SU-DHL-6 (cell line): ENCODE measurements around the gene TIE1.

Experiments used
- H2AFZ ChIP-seq: fragments of 200-600 bp; sonication (generic); 2 replicates; pipeline ENCODE4 v1.6.1; 2014; ENCODE audit warnings: low read depth, mild to moderate bottlenecking, moderate library complexity, mixed read lengths, antibody characterized with exemption, low read length; ENCODE audit not compliant: severe bottlenecking
- H3F3A ChIP-seq: fragments of 200-600 bp; shearing (Covaris generic); 2 replicates; pipeline ENCODE4 v1.6.0; 2016; ENCODE audit warnings: antibody characterized with exemption, mild to moderate bottlenecking; ENCODE audit not compliant: insufficient read depth
- H3K27ac ChIP-seq: fragments of 200-600 bp; sonication (generic); 2 replicates; pipeline ENCODE4 v1.5.1; 2016; ENCODE audit warnings: low read depth, mild to moderate bottlenecking, low read length, moderate library complexity, mixed read lengths
- H3K27me3 ChIP-seq: fragments of 200-600 bp; sonication (generic), shearing (Covaris generic); 2 replicates; pipeline ENCODE4 v1.6.0; 2014; ENCODE audit warnings: mild to moderate bottlenecking, low read length
- H3K36me3 ChIP-seq: fragments of 200-600 bp; sonication (generic); 2 replicates; pipeline ENCODE4 v1.6.1; 2014; ENCODE audit warnings: mild to moderate bottlenecking, low read length, mixed read lengths
- H3K4me2 ChIP-seq: fragments of 300-600, 200-600 bp; shearing (Covaris generic), sonication (generic); 2 replicates; pipeline ENCODE4 v1.6.0; 2014; ENCODE audit warnings: low read length, low read depth, mild to moderate bottlenecking; ENCODE audit not compliant: poor library complexity, severe bottlenecking
- H3K4me3 ChIP-seq: fragments of 200-600 bp; sonication (generic); 2 replicates; pipeline ENCODE4 v1.5.1; 2014; ENCODE audit warnings: antibody characterized with exemption, low read length, mild to moderate bottlenecking, mixed read lengths; ENCODE audit not compliant: insufficient read depth, poor library complexity, severe bottlenecking
- H3K79me2 ChIP-seq: fragments of 200-600 bp; sonication (generic); 2 replicates; pipeline ENCODE4 v1.6.1; 2014; ENCODE audit warnings: mild to moderate bottlenecking, low read length, moderate library complexity; ENCODE audit not compliant: insufficient read depth
- H3K9ac ChIP-seq: fragments of 200-600 bp; sonication (generic); 2 replicates; pipeline ENCODE4 v1.7.0; 2014; ENCODE audit warnings: mild to moderate bottlenecking, low read length
- H3K9me2 ChIP-seq: fragments of 200-600 bp; sonication (generic); replicated peaks from 2 replicates; pipeline ENCODE4 v1.6.1; 2014; ENCODE audit warnings: low read length; ENCODE audit not compliant: insufficient read depth
- H3K9me3 ChIP-seq: fragments of 200-600 bp; sonication (generic); 2 replicates; pipeline ENCODE4 v1.6.1; 2014; ENCODE audit warnings: low read length, mixed read lengths; ENCODE audit not compliant: insufficient read depth
- H4K20me1 ChIP-seq: fragments of 200-600 bp; sonication (generic); 2 replicates; pipeline ENCODE4 v1.6.1; 2014; ENCODE audit warnings: low read depth, mild to moderate bottlenecking, antibody characterized with exemption, low read length, moderate library complexity, mixed read lengths
- CTCF ChIP-seq: fragments of 200-600 bp; sonication (generic); IDR thresholded peaks from one replicate; pipeline ENCODE4 v1.5.1; 2017; ENCODE audit warnings: antibody characterized with exemption, mild to moderate bottlenecking, low read length, moderate library complexity; ENCODE audit not compliant: insufficient read depth, poor library complexity, severe bottlenecking
- EZH2phosphoT487 ChIP-seq: fragments of 200-600 bp; sonication (generic), shearing (Covaris generic); conservative IDR thresholded peaks from 2 replicates; pipeline ENCODE4 v1.6.1; 2018; ENCODE audit warnings: mild to moderate bottlenecking, antibody characterized with exemption, low read length, moderate library complexity, mixed read lengths

TIE1 gene

GRCh38 chr1:43270421-43271095 lies 30.2 kb upstream of the TIE1 start:
- no peaks in the 10 kb centered on the region for H3K36me3 ChIP-seq
- no peak overlapping the region for H3K4me3 ChIP-seq
- no peaks in the 10 kb centered on the region for H3K9me3 ChIP-seq
- H4K20me1 ChIP-seq = no peaks in the 10 kb centered on the region
- 0 out of 2 replicates have a peak, but pooled peaks cover under 1% of the 10 kb centered on the region for H3K27me3 ChIP-seq
- no peaks in the 10 kb centered on the region for H3K79me2 ChIP-seq
- H3K4me2 ChIP-seq = no peak overlapping the region
- H2AFZ ChIP-seq = no peak overlapping the region
- no peaks in the 10 kb centered on the region for H3K9me2 ChIP-seq
- H3K9ac ChIP-seq = no peak overlapping the region
- no peak overlapping the region for H3K27ac ChIP-seq
- no peaks in the 10 kb centered on the region for H3F3A ChIP-seq
- TF ChIP-seq EZH2phosphoT487 = no peak
- TF ChIP-seq CTCF = no peak

- Histone ChIP-seq H3K27ac (no peak overlapping the region), H3K4me3 (no peak overlapping the region), H3F3A (no peaks in the 10 kb centered on the region), H3K9ac (no peak overlapping the region), H3K4me2 (no peak overlapping the region), H3K79me2 (no peaks in the 10 kb centered on the region), H2AFZ (no peak overlapping the region), H3K9me2 (no peaks in the 10 kb centered on the region), H3K27me3 (no peaks in the 10 kb centered on the region), H3K9me3 (no peaks in the 10 kb centered on the region), H3K36me3 (no peaks in the 10 kb centered on the region), H4K20me1 (no peaks in the 10 kb centered on the region)
- TF ChIP-seq EZH2phosphoT487 (no peak), CTCF (no peak)
Observed at GRCh38 chr1:43271186-43272118, 29.3 kb upstream of the TIE1 start.

GRCh38 chr1:43272161-43272560 lies 28.6 kb upstream of the TIE1 start:
- no peaks in the 10 kb centered on the region for H3K27me3 ChIP-seq
- no peaks in the 10 kb centered on the region for H3K79me2 ChIP-seq
- no peak overlapping the region for H3K4me3 ChIP-seq
- no peaks in the 10 kb centered on the region for H3K9me3 ChIP-seq
- H3K9ac ChIP-seq = no peak overlapping the region
- no peaks in the 10 kb centered on the region for H4K20me1 ChIP-seq
- H3K4me2 ChIP-seq = no peak overlapping the region
- H2AFZ ChIP-seq = no peak overlapping the region
- H3K27ac ChIP-seq = no peak overlapping the region
- H3K36me3 ChIP-seq = no peaks in the 10 kb centered on the region
- TF ChIP-seq CTCF (no peak), EZH2phosphoT487 (no peak)
- H3F3A ChIP-seq = no peaks in the 10 kb centered on the region
- no peaks in the 10 kb centered on the region for H3K9me2 ChIP-seq
